Measurements from ENCODE around the gene UBE2E1.
"Not testable (repeated sequence)": the region's sequence is repeated elsewhere in the genome, so short reads cannot be mapped to it uniquely, and the experiment has no call there.

UBE2E1 gene

DNA sequence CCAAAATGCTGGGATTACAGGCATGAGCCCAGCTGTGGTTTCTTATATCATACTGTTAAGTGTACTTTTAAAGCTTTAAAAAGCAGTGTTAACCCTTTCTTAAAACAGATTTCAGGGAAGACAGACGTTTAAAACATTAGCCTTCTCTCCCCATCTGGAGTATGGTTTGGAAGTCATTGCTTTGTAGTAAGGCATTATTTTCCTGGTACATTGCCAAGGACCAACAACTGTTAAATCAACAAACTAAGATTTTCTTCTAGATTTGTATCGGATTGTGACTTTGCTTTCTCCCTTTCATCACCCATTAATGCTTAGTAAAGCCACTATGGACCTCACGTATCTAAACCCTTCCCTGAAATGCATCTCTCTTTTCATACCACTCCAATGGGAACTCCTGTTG is 50.5 kb downstream of the UBE2E1 start:
- no peak overlapping the region for H3K9ac ChIP-seq (ENCODE audit: low read length)
- no peaks in the 10 kb centered on the region for H3K9me3 ChIP-seq (ENCODE audit: control insufficient read depth, insufficient read depth, low read depth, low read length)
- 0 out of 2 replicates have a peak, but pooled peaks cover 3% of the 10 kb centered on the region for H3K36me3 ChIP-seq (ENCODE audit: control insufficient read depth, insufficient read depth, low read length)
- no peaks in the 10 kb centered on the region for H3K27me3 ChIP-seq (ENCODE audit: control insufficient read depth, insufficient read depth, low read length)
- no peak overlapping the region for H3K4me3 ChIP-seq (ENCODE audit: low read depth, low read length)
- peaks cover 16% of the 10 kb centered on the region for H3K4me1 ChIP-seq (ENCODE audit: control insufficient read depth, insufficient read depth, low read length)
- H3K27ac ChIP-seq (ENCODE audit: low read depth, low read length) = no peak overlapping the region

DNA sequence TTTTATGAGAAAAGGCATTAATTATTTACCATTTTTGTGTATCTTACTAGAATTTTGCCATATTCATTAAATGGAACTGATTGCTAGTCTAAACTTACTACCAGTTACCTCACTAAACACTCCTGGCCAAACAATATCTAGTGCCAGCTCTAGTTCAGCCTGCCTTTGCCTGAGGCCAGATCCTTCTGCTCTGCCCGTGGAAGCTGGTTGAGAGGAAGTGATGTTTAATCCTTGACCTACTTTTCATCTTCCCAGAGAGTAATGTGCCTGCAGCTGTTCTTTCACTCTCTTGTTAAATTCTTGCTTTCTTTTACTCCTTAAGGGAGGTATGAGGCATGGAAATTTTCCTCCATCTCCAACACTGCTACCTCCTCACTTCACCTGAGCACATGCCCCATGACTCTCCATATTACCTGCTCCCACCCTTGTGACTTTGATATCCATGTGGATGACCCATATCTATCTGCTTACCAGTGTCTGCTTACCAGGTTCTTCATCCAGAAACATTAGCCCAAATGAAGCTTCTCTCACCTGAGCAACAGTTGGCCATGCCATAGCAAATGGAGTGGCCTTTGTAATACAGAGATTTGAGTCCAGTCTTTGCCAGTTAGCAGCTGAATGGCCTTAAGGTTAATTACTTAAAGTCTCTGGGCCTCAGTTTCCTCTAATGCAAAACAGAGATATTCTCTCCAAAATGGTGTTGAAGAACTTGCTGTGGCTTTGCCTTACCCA is 53.4 kb downstream of the UBE2E1 start:
- Histone ChIP-seq H3K27me3 (ENCODE audit: control insufficient read depth, insufficient read depth, low read length) (no peaks in the 10 kb centered on the region), H3K36me3 (ENCODE audit: control insufficient read depth, insufficient read depth, low read length) (no peaks in the 10 kb centered on the region), H3K27ac (ENCODE audit: low read depth, low read length) (no peak overlapping the region), H3K4me1 (ENCODE audit: control insufficient read depth, insufficient read depth, low read length) (peaks cover 19% of the 10 kb centered on the region), H3K4me3 (ENCODE audit: low read depth, low read length) (no peak overlapping the region), H3K9ac (ENCODE audit: low read length) (no peak overlapping the region), H3K9me3 (ENCODE audit: control insufficient read depth, insufficient read depth, low read depth, low read length) (no peaks in the 10 kb centered on the region)

DNA sequence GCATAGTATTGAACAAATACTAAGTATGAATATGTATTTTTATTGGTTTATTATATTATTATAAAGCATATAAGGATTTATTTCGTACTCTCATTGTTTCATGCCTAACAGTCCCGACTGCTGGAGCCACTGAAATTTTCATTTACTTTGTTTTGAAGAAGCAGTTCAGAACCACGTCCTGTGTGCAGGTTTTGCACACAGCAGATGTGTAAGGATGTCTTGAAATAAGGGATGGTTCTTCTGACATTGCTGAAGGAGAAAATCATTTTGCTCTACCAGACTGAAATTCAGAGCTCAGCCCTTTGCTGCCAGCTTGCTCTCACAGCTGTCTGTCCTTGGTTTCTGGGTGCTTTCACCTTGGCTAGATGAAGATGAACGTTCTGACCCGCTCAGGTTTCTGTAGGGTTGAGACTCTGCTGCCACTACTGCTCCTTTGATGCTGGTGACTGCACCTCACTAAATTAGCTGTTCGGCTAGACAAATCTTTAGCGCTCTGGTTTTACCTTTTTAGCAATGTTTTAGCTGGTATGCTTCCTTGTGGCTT is 54.2 kb downstream of the UBE2E1 start:
- Histone ChIP-seq H3K36me3 (ENCODE audit: control insufficient read depth, insufficient read depth, low read length) (no peaks in the 10 kb centered on the region), H3K27me3 (ENCODE audit: control insufficient read depth, insufficient read depth, low read length) (no peaks in the 10 kb centered on the region), H3K9me3 (ENCODE audit: control insufficient read depth, insufficient read depth, low read depth, low read length) (no peaks in the 10 kb centered on the region), H3K4me3 (ENCODE audit: low read depth, low read length) (no peak overlapping the region), H3K27ac (ENCODE audit: low read depth, low read length) (no peak overlapping the region), H3K4me1 (ENCODE audit: control insufficient read depth, insufficient read depth, low read length) (peaks cover 21% of the 10 kb centered on the region), H3K9ac (ENCODE audit: low read length) (no peak overlapping the region)

DNA sequence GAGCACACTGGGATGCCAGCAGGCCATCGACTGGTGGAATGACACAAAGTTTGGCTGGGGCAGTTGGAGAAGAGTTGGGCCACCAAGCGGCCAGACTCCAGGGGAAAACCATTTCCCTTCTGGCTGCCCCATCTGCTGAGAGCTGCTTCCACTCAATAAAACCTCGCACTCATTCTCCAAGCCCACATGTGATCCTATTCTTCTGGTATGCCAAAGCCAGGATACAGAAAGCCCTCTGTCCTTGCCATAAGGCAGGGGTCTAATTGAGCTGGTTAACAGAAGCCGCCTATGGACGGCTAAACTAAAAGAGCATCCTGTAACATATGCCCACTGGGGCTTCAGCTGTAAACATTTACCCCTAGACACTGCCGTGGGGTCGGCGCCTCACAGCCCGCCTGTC is 55.9 kb downstream of the UBE2E1 start:
- H3K36me3 ChIP-seq (ENCODE audit: control insufficient read depth, insufficient read depth, low read length) = no peaks in the 10 kb centered on the region
- H3K9ac ChIP-seq (ENCODE audit: low read length) = no peak overlapping the region
- no peak overlapping the region for H3K27ac ChIP-seq (ENCODE audit: low read depth, low read length)
- peaks cover 31% of the 10 kb centered on the region for H3K4me1 ChIP-seq (ENCODE audit: control insufficient read depth, insufficient read depth, low read length)
- H3K4me3 ChIP-seq (ENCODE audit: low read depth, low read length) = no peak overlapping the region
- H3K27me3 ChIP-seq (ENCODE audit: control insufficient read depth, insufficient read depth, low read length) = no peaks in the 10 kb centered on the region
- no peaks in the 10 kb centered on the region for H3K9me3 ChIP-seq (ENCODE audit: control insufficient read depth, insufficient read depth, low read depth, low read length)

DNA sequence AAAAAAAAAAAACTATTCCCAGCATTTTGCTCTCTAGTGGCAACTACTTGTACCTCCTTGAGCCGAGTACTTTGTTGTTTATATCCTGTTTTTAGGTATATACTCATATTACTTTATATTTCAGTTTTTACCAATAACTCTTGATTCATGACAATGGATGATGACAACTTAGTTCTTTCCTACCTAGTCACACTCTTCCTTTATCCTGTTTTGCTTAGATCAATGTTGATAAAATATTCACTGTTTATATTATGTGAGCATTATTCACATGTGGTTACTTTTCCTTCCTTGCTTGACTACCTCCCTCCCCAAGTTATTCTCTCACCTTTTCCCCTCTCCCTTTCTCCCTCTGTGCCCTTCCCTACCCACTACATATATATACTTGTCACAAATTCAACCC is 57.3 kb downstream of the UBE2E1 start:
- no peak overlapping the region for H3K9ac ChIP-seq (ENCODE audit: low read length)
- H3K27ac ChIP-seq (ENCODE audit: low read depth, low read length) = no peak overlapping the region
- H3K4me3 ChIP-seq (ENCODE audit: low read depth, low read length) = no peak overlapping the region
- no peaks in the 10 kb centered on the region for H3K27me3 ChIP-seq (ENCODE audit: control insufficient read depth, insufficient read depth, low read length)
- no peaks in the 10 kb centered on the region for H3K36me3 ChIP-seq (ENCODE audit: control insufficient read depth, insufficient read depth, low read length)
- H3K9me3 ChIP-seq (ENCODE audit: control insufficient read depth, insufficient read depth, low read depth, low read length) = no peaks in the 10 kb centered on the region
- peaks cover 33% of the 10 kb centered on the region for H3K4me1 ChIP-seq (ENCODE audit: control insufficient read depth, insufficient read depth, low read length)

DNA sequence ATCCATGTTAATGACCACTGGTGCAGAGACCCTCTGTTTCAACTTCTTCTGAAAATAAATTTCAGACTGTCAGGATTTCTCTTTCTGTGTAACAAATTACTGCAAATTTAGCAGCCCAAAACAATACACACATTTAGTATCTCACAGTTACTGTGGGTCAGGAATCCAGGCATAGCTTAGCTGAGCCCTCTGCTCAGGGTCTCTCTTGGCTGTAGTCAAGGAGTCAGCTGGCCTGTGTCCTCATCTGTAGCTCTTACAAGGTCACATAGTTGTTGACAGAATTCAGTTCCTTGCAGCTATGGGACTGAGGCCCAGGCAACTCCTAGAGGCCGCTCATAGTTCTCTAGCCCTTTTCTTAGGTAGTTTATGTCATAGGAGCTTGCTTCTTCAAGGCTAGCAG is 59.2 kb downstream of the UBE2E1 start:
- no peak overlapping the region for H3K27ac ChIP-seq (ENCODE audit: low read depth, low read length)

DNA sequence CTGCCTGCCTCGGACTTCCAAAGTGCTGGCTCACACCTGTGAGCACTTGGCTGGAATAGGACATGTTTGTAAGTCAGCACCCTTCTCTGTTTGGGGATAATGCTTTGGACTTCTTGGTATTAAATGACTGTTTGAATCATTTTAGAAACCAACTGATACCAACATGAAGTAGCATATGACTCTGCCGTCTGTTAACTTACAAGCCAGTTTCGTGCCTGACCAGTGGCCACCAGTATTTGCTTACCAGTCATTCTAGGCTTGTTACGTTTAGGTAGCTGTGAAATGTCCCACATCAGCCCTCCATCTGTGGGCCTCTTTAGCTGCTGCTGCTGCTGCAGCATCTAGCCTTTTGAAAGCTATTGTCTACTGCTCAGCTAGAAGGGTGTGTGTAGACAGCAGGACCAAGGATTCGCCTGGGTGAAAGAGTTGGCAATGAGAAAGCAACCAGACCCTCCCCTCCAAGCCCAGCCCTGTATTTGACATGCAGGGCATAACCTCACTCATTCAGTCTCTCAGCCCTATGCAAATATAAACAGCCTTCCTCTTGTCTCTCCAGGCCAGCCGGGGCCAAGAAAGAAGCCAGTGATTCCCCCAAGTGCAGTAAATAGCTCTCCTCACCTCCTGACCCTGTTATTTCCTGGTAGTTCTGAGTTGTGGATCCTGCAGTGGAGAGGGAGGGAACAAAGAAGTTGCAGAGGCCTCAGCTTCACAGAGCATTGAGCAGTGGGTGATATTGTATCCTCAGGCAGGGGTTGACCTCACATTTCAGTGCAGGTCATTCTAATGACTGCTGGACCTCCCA is 60.0 kb downstream of the UBE2E1 start:
- Histone ChIP-seq H3K9me3 (ENCODE audit: control insufficient read depth, insufficient read depth, low read depth, low read length) (no peaks in the 10 kb centered on the region), H3K4me1 (ENCODE audit: control insufficient read depth, insufficient read depth, low read length) (peaks cover 23% of the 10 kb centered on the region), H3K27me3 (ENCODE audit: control insufficient read depth, insufficient read depth, low read length) (no peaks in the 10 kb centered on the region), H3K9ac (ENCODE audit: low read length) (no peak overlapping the region), H3K36me3 (ENCODE audit: control insufficient read depth, insufficient read depth, low read length) (no peaks in the 10 kb centered on the region), H3K4me3 (ENCODE audit: low read depth, low read length) (no peak overlapping the region), H3K27ac (ENCODE audit: low read depth, low read length) (no peak overlapping the region)

More for the DNA sequence above, 59.2 kb downstream of the UBE2E1 start:
- Histone ChIP-seq H3K4me1 (ENCODE audit: control insufficient read depth, insufficient read depth, low read length) (peaks cover 23% of the 10 kb centered on the region), H3K4me3 (ENCODE audit: low read depth, low read length) (no peak overlapping the region), H3K36me3 (ENCODE audit: control insufficient read depth, insufficient read depth, low read length) (no peaks in the 10 kb centered on the region), H3K9me3 (ENCODE audit: control insufficient read depth, insufficient read depth, low read depth, low read length) (no peaks in the 10 kb centered on the region), H3K27me3 (ENCODE audit: control insufficient read depth, insufficient read depth, low read length) (no peaks in the 10 kb centered on the region), H3K9ac (ENCODE audit: low read length) (no peak overlapping the region)

DNA sequence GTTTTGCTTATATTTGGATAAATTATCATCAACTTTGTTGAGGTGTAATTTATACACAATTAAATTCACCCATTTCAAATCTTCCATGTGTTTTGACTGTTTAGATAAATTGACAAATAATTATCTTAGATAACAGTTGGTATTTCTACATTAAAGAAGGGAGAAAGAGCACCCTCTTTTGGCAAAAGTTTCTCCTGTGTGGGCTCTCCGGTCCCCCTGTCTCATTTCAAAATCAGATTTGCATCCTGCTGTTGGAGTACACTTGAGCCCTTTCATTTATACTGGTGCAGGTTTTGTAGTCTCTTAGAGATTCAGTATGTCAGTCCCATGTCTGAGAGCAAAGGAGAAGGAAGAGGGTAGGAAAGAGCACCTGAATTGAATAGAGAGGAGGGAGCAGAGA is 61.6 kb downstream of the UBE2E1 start:
- peaks cover 23% of the 10 kb centered on the region for H3K4me1 ChIP-seq (ENCODE audit: control insufficient read depth, insufficient read depth, low read length)
- no peaks in the 10 kb centered on the region for H3K27me3 ChIP-seq (ENCODE audit: control insufficient read depth, insufficient read depth, low read length)
- H3K9me3 ChIP-seq (ENCODE audit: control insufficient read depth, insufficient read depth, low read depth, low read length) = no peaks in the 10 kb centered on the region
- no peak overlapping the region for H3K27ac ChIP-seq (ENCODE audit: low read depth, low read length)
- no peak overlapping the region for H3K4me3 ChIP-seq (ENCODE audit: low read depth, low read length)
- H3K36me3 ChIP-seq (ENCODE audit: control insufficient read depth, insufficient read depth, low read length) = no peaks in the 10 kb centered on the region
- H3K9ac ChIP-seq (ENCODE audit: low read length) = no peak overlapping the region

DNA sequence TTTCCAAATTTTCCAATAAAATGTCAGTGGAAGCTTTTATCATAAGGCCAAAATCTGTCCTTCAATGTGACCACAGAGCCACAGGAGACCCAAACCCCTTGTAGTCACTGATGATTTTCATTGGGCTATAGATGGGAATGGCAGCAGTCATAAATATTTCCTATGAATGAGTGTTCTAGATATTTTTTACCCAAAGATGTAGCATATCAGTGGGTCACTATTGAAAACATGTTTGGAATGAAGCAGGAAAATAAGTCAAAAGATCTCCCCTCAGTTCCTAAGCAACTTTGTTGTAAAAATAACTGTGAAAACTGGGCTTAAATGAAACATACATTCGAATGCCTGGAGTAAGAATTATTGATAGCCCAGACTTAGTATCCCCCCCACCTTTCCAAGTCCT is 62.1 kb downstream of the UBE2E1 start:
- H3K27me3 ChIP-seq (ENCODE audit: control insufficient read depth, insufficient read depth, low read length) = no peaks in the 10 kb centered on the region
- no peak overlapping the region for H3K9ac ChIP-seq (ENCODE audit: low read length)
- no peaks in the 10 kb centered on the region for H3K9me3 ChIP-seq (ENCODE audit: control insufficient read depth, insufficient read depth, low read depth, low read length)
- H3K4me1 ChIP-seq (ENCODE audit: control insufficient read depth, insufficient read depth, low read length) = peaks cover 23% of the 10 kb centered on the region
- H3K27ac ChIP-seq (ENCODE audit: low read depth, low read length) = no peak overlapping the region
- H3K36me3 ChIP-seq (ENCODE audit: control insufficient read depth, insufficient read depth, low read length) = no peaks in the 10 kb centered on the region
- H3K4me3 ChIP-seq (ENCODE audit: low read depth, low read length) = no peak overlapping the region

DNA sequence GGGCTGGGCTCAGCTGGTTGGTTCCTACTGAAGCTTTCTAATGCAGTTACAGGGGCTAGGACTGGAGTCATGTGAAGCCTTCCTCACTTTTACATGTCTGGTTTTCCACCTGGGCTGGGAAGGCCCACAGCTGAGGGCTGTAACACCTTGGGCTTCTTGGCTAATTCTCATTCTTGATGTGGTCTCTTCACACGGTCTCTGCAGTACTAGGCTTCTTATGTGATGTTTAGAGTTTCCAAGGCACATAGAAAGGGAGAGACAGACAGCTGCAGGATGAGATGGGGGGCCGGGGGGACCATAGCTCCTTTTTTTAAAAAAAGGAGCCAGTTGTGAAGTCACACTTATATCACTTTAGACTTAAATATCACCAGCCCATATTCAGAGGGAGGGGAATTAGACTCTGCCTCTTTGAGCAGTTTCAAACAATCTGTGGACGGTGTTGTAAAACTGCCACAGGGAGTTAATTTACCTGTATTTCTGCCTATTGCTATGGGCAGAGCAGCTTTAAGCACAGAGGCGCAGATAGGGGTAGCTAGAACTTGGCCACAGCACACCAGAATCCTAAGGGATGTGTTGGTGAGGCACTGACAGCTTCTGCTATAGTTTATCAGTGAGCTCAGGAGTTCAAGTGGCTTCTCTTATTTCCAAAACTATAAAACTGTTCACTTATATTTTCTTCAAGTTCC is 64.4 kb downstream of the UBE2E1 start:
- Histone ChIP-seq H3K36me3 (ENCODE audit: control insufficient read depth, insufficient read depth, low read length) (no peaks in the 10 kb centered on the region), H3K4me3 (ENCODE audit: low read depth, low read length) (no peak overlapping the region), H3K4me1 (ENCODE audit: control insufficient read depth, insufficient read depth, low read length) (peaks cover 20% of the 10 kb centered on the region), H3K27ac (ENCODE audit: low read depth, low read length) (no peak overlapping the region), H3K27me3 (ENCODE audit: control insufficient read depth, insufficient read depth, low read length) (no peaks in the 10 kb centered on the region), H3K9ac (ENCODE audit: low read length) (no peak overlapping the region), H3K9me3 (ENCODE audit: control insufficient read depth, insufficient read depth, low read depth, low read length) (no peaks in the 10 kb centered on the region)

DNA sequence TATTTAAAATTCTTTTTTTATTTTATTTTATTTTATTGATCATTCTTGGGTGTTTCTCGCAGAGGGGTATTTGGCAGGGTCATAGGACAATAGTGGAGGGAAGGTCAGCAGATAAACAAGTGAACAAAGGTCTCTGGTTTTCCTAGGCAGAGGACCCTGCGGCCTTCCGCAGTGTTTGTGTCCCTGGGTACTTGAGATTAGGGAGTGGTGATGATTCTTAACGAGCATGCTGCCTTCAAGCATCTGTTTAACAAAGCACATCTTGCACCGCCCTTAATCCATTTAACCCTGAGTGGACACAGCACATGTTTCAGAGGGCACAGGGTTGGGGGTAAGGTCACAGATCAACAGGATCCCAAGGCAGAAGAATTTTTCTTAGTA is 64.9 kb downstream of the UBE2E1 start:
- H3K27me3 ChIP-seq (ENCODE audit: control insufficient read depth, insufficient read depth, low read length); H3K9ac ChIP-seq (ENCODE audit: low read length): not testable (repeated sequence)

More for the DNA sequence above, 64.9 kb downstream of the UBE2E1 start:
- H3K27ac ChIP-seq (ENCODE audit: low read depth, low read length); H3K36me3 ChIP-seq (ENCODE audit: control insufficient read depth, insufficient read depth, low read length); H3K4me3 ChIP-seq (ENCODE audit: low read depth, low read length); H3K9me3 ChIP-seq (ENCODE audit: control insufficient read depth, insufficient read depth, low read depth, low read length): not testable (repeated sequence)
- peaks cover 14% of the 10 kb centered on the region for H3K4me1 ChIP-seq (ENCODE audit: control insufficient read depth, insufficient read depth, low read length)
